ENCODE data around the gene CEP128. TPM values are rescaled to one million over a fixed set of nuclear protein-coding genes. Genes with fewer than 3 reads are reported as not detected.

CEP128 gene
- total RNA-seq, 1 donor = 12.2 TPM

- no peak overlapping the region for H3K4me3 ChIP-seq (ENCODE audit: low read depth, low read length)
- TF ChIP-seq CTCF (IDR thresholded peaks at IDR 0.05; ENCODE audit: insufficient read depth, low read length) = no peak
- DNase-seq (ENCODE audit: low read depth) = no peak
Observed at GRCh38 chr14:80468331-80469122, 473.0 kb downstream of the CEP128 start.

- TF ChIP-seq CTCF (IDR thresholded peaks at IDR 0.05; ENCODE audit: insufficient read depth, low read length) = no peak
- no peak overlapping the region for H3K4me3 ChIP-seq (ENCODE audit: low read depth, low read length)
- DNase-seq (ENCODE audit: low read depth) = no peak
Observed at GRCh38 chr14:80465546-80466220, 475.9 kb downstream of the CEP128 start.

- no peak overlapping the region for H3K4me3 ChIP-seq (ENCODE audit: low read depth, low read length)
- no peak for DNase-seq (ENCODE audit: low read depth)
- TF ChIP-seq CTCF (IDR thresholded peaks at IDR 0.05; ENCODE audit: insufficient read depth, low read length) = no peak
Observed at GRCh38 chr14:80464531-80465149, 476.9 kb downstream of the CEP128 start.

GRCh38 chr14:80456209-80456608, 485.3 kb downstream of the CEP128 start:
- DNase-seq (ENCODE audit: low read depth) = no peak

GRCh38 chr14:80455031-80455430, 486.5 kb downstream of the CEP128 start:
- H3K4me3 ChIP-seq (ENCODE audit: low read depth, low read length) = no peak overlapping the region
- DNase-seq (ENCODE audit: low read depth) = no peak
- TF ChIP-seq CTCF (IDR thresholded peaks at IDR 0.05; ENCODE audit: insufficient read depth, low read length) = no peak

More at GRCh38 chr14:80456209-80456608, 485.3 kb downstream of the CEP128 start:
- no peak for TF ChIP-seq CTCF (IDR thresholded peaks at IDR 0.05; ENCODE audit: insufficient read depth, low read length)
- H3K4me3 ChIP-seq (ENCODE audit: low read depth, low read length) = no peak overlapping the region

- no peak overlapping the region for H3K4me3 ChIP-seq (ENCODE audit: low read depth, low read length)
- TF ChIP-seq CTCF (IDR thresholded peaks at IDR 0.05; ENCODE audit: insufficient read depth, low read length) = no peak
- no peak for DNase-seq (ENCODE audit: low read depth)
Observed at GRCh38 chr14:80448267-80448666, 493.3 kb downstream of the CEP128 start.

All from fibroblast of the aortic adventitia (primary cell).